NCI-H1105 (cell line): ENCODE data around the gene SULF2.

ENCODE experiments used
- DNase-seq: peaks from one replicate; lab custom pipeline; 2025; lab: John Stamatoyannopoulos, UW

Gene SULF2

GRCh38 chr20:47647994-47648393 lies 137.3 kb downstream of the SULF2 start:
- no peak for DNase-seq

DNA sequence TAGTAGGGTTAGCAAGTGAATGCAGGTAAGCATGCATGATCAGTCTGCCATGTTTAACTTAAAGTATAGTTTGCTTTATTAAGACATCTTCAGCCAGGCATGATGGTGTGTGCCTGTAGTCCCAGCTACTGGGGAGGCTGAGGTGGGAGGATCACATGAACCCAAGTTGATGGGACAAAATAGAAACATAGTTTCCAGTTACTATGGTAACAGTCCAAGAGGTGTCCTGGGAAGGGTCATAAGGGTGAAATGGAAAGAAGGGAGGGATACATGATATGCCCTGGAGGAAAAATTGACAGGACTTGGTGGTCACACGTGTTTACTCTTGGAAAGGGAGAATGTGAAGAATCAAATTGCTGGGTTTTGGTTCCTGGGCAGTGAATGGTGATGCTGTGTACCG lies 139.6 kb downstream of the SULF2 start:
- no peak for DNase-seq

- no peak for DNase-seq
Measured at GRCh38 chr20:47642624-47643023, 142.7 kb downstream of the SULF2 start.

- no peak for DNase-seq
Measured at GRCh38 chr20:47642118-47642517, 143.2 kb downstream of the SULF2 start.

DNA sequence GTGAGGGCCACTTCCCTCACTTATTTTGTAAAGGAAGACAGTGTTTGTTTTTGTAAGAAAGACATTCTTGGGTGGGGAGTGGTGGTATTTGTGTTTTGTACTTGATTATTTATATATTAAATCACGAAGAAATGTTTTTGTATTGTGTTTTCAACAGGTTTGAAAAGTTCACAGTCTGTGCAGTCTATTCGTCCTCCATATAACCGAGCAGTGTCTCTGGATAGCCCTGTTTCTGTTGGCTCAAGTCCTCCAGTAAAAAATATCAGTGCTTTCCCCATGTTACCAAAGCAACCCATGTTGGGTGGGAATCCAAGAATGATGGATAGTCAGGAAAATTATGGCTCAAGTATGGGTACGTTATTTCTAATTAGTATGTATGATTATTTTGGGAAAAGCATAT lies 146.4 kb downstream of the SULF2 start:
- no peak for DNase-seq

DNA sequence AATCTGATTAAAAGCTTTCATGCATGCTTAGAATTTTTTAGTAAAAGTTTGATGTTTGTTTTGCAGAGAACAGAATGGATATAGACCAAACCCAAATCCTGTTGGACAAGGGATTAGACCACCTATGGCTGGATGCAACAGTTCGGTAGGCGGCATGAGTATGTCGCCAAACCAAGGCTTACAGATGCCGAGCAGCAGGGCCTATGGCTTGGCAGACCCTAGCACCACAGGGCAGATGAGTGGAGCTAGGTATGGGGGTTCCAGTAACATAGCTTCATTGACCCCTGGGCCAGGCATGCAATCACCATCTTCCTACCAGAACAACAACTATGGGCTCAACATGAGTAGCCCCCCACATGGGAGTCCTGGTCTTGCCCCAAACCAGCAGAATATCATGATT lies 150.0 kb downstream of the SULF2 start:
- no peak for DNase-seq

- DNase-seq = no peak
Measured at GRCh38 chr20:47631078-47631477, 154.2 kb downstream of the SULF2 start.

DNA sequence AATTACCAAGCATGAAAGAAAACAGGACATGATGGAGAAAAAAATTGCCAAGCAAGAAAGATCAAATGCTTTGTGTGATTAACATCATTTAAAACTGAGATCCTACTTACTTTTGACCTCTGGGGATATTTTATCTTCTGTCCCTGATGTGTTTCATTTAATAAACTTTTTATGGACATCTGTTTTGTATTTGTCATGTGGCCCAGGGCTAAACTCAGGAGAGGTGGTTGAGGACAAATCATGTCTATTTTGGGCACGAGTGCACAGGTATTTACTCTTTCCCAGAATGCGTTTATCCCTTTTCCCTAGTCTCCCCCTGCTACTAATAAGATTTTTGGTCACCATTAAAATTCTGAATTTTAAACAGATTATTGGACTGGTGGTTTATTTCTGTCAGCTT lies 155.4 kb downstream of the SULF2 start:
- no peak for DNase-seq

GRCh38 chr20:47627540-47627939 lies 157.7 kb downstream of the SULF2 start:
- DNase-seq = no peak

GRCh38 chr20:47623206-47623605 lies 162.1 kb downstream of the SULF2 start:
- no peak for DNase-seq

GRCh38 chr20:47622118-47622665 lies 163.1 kb downstream of the SULF2 start:
- no peak for DNase-seq

DNA sequence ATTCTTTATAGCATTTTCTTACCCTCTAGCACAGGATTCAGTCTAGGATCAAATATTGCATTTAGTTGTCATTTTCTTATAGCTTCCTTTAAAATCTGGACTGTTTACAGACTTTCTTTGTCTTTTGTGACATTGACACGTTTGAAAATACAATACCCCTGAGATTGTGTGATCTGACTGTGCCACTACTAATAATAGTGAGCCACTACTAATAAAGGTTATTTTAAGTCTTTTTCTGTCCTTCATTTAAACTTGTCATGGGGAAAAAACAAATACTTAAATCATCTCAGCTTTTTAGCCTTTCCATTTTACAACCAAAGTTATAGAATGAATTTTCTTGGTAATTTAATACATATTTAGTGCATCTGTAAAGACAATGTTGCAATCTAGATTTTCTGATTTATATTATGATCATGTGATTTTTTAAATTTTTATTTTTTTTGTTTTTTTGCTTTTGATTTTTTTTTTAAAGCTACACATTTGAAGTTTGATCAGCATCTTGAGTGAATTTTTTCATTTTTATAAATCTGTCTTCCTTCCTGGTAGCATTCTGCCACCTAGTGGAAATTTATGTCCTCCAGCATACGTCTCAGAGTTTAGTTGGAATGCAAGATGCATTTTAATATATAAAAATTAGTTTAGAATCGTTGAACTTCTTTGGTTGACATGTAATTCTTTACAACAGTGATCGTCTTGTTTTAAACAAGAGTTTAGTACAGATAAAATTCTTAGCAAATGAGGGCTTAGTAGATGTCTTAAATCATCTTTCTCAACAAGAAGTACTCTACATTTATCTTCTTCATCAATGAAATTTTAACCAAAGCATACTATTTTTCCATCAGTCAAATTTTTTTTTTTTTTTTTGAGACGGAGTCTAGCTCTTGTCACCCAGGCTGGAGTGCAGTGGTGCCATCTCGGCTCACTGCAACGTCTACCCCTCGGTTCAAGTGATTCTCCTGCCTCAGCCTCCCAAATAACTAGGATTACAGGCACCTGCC lies 164.2 kb downstream of the SULF2 start:
- peak; percentile 53 for DNase-seq

- no peak for DNase-seq
Measured at GRCh38 chr20:47618479-47618878, 166.8 kb downstream of the SULF2 start.

- no peak for DNase-seq
Measured at GRCh38 chr20:47614703-47615309, 170.5 kb downstream of the SULF2 start.

- DNase-seq = no peak
Measured at GRCh38 chr20:47612670-47613069, 172.6 kb downstream of the SULF2 start.

- DNase-seq = no peak
Measured at GRCh38 chr20:47611785-47612184, 173.5 kb downstream of the SULF2 start.

- no peak for DNase-seq
Measured at GRCh38 chr20:47610945-47611250, 174.4 kb downstream of the SULF2 start.

GRCh38 chr20:47610247-47610944 lies 174.9 kb downstream of the SULF2 start:
- DNase-seq = no peak

DNA sequence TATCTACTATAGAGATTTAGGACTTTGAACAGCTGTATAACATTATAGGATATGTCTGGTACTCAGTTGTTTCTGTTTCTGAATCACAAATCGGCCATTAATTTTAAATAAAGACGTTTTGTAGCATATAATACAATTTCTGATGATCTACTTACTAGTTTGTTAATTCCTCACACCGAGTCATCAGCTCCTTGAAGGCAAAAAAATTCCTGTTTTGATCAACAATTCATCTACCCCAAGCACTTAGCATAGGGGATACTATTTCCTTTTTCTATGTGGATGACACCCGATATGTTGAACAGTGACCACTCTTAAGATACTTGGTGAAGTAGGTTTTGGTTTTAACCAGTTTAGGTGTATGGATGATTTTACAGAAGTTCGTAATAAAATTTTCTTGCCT lies 176.3 kb downstream of the SULF2 start:
- no peak for DNase-seq
